Activated T-cell treated with anti-CD3 and anti-CD28 coated beads, Interleukin-2, amount 50 U/mL, for 4 hours (primary cell): Measurements from ENCODE around the gene C1QTNF5. TPM values are rescaled to one million over a fixed set of nuclear protein-coding genes. Genes with fewer than 3 reads are reported as not detected.

Source experiments
- ATAC-seq, 2 donors: fragments of 200-7000 bp; cut with Tn5 transposase; one replicate each; pipeline ENCODE4 v1.10.0; 2021
- DNase-seq: peaks from one replicate; pipeline ENCODE4 v3.0.0-alpha.2; 2020
- H3K27me3 Mint-ChIP-seq: one replicate; pipeline ENCODE4 v1.8.0; 2021; ENCODE audit warnings: low read depth, mixed read lengths
- H3K36me3 Mint-ChIP-seq: one replicate; pipeline ENCODE4 v1.8.0; 2022; ENCODE audit warnings: mixed read lengths; ENCODE audit not compliant: insufficient read depth
- H3K4me1 Mint-ChIP-seq: one replicate; pipeline ENCODE4 v1.8.0; 2021; ENCODE audit warnings: low read depth, mixed read lengths
- H3K4me3 Mint-ChIP-seq: one replicate; pipeline ENCODE4 v1.8.0; 2021; ENCODE audit warnings: mild to moderate bottlenecking, moderate library complexity, mixed read lengths
- H3K9me3 Mint-ChIP-seq: one replicate; pipeline ENCODE4 v1.8.0; 2021; ENCODE audit warnings: mixed read lengths
- total RNA-seq, 3 donors: library from RNA; stranded (reverse); gene quantifications; one replicate each; pipeline ENCODE4 v1.2.1, GENCODE V29; 2021

C1QTNF5 gene
- total RNA-seq, 3 donors from 2014 or later: not detected

- H3K4me1 Mint-ChIP-seq: peaks cover 3% of the 10 kb centered on the region
- no peaks in the 10 kb centered on the region for H3K9me3 Mint-ChIP-seq
- DNase-seq (no peak), ATAC-seq (no peak)
- peaks cover 21% of the 10 kb centered on the region for H3K27me3 Mint-ChIP-seq
- no peaks in the 10 kb centered on the region for H3K36me3 Mint-ChIP-seq
- H3K4me3 Mint-ChIP-seq: no peak overlapping the region
These were observed 14.6 kb upstream of the C1QTNF5 start for GRCh38 chr11:119355091-119355843.

- ATAC-seq (no peak), DNase-seq (no peak)
- no peaks in the 10 kb centered on the region for H3K36me3 Mint-ChIP-seq
- no peak overlapping the region for H3K4me3 Mint-ChIP-seq
- H3K27me3 Mint-ChIP-seq: peaks cover 24% of the 10 kb centered on the region
- no peaks in the 10 kb centered on the region for H3K9me3 Mint-ChIP-seq
- H3K4me1 Mint-ChIP-seq: peaks cover 7% of the 10 kb centered on the region
These were observed 12.2 kb upstream of the C1QTNF5 start for GRCh38 chr11:119352857-119353260.

GRCh38 chr11:119351232-119351631, 10.5 kb upstream of the C1QTNF5 start:
- Mint-ChIP-seq H3K36me3 (no peaks in the 10 kb centered on the region), H3K27me3 (peaks cover 26% of the 10 kb centered on the region), H3K9me3 (no peaks in the 10 kb centered on the region), H3K4me3 (no peak overlapping the region), H3K4me1 (peaks cover 6% of the 10 kb centered on the region)
- no peak for DNase-seq
- no peak for ATAC-seq

DNA sequence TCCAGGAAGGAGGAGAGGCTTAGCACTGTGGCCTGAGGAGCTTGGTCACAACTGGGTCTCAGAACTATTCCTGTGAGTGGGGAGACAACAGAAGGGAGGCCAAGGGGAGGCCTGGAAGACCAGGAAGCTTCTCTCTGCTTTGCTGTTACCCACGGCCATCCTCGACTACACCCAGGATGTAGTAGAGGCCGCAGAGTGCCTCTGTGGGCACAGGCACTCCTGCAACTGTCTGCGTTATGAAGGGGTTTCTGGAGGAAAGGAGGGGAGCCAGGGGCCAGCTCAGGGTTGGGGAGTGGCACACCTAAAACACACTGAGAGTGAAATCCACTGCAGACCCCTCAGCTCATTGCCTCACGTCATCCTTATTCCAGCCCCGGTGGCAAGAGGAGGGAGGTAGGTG, 9.6 kb upstream of the C1QTNF5 start:
- H3K27me3 Mint-ChIP-seq: peaks cover 27% of the 10 kb centered on the region
- no peaks in the 10 kb centered on the region for H3K9me3 Mint-ChIP-seq
- ATAC-seq (no peak), DNase-seq (no peak)
- no peaks in the 10 kb centered on the region for H3K36me3 Mint-ChIP-seq
- H3K4me3 Mint-ChIP-seq: no peak overlapping the region
- H3K4me1 Mint-ChIP-seq: peaks cover 6% of the 10 kb centered on the region

DNA sequence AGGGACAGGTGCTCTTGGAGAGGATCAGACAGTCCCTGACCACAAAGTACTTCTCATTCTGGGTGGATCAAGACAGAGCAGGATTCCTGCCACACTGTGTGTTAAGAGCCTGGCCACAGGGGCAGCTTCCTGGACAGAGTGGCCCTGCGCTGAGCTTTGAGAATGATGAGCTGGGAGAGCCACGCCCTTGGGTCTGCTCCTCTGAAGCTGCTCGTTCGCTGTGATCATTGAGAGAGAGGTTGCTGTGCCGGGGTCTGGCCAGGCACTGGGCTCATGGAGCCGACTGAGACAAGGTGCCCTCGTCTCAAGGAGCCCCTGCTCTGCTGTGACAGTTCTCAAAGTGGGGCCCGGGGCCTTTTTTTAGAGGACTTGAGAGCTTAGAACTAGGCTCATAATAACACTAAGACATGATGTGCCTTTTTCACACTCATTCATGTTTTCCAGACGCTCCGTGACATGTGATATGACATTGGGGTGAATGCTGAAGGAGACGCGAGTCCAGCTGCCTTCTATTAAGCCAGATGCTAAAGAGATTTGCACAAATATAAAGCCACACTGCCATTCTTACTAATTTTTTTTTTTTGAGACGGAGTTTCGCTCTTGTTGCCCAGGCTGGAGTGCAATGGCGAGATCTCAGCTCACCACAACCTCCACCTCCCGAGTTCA, 7.4 kb upstream of the C1QTNF5 start:
- no peak overlapping the region for H3K4me3 Mint-ChIP-seq
- H3K36me3 Mint-ChIP-seq: no peaks in the 10 kb centered on the region
- ATAC-seq (no peak), DNase-seq (no peak)
- H3K4me1 Mint-ChIP-seq: peaks cover 6% of the 10 kb centered on the region
- peaks cover 32% of the 10 kb centered on the region for H3K27me3 Mint-ChIP-seq
- H3K9me3 Mint-ChIP-seq: no peaks in the 10 kb centered on the region

DNA sequence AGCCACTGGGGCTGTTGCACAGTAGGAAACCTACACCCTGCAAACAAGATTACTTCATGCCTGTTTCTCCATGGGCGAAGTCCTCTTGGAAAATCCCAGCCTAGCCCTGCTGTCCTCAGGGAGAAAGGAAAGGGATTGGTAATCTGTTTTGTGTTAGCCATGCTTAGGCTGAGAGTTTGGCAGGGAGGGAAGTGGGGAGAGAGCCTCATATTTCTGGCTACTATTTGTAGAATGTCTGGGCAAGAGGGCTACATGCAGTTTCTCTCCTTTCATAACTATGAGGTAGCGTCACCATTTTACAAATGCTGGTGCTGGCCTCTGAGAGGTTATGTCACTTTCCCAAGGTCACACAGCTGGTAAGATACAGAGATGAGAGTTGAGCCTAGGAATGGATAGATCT, 6.6 kb upstream of the C1QTNF5 start:
- no peak overlapping the region for H3K4me3 Mint-ChIP-seq
- H3K36me3 Mint-ChIP-seq: no peaks in the 10 kb centered on the region
- H3K27me3 Mint-ChIP-seq: peaks cover 30% of the 10 kb centered on the region
- ATAC-seq: no peak
- H3K4me1 Mint-ChIP-seq: peaks cover 6% of the 10 kb centered on the region
- H3K9me3 Mint-ChIP-seq: no peaks in the 10 kb centered on the region
- DNase-seq: no peak

DNA sequence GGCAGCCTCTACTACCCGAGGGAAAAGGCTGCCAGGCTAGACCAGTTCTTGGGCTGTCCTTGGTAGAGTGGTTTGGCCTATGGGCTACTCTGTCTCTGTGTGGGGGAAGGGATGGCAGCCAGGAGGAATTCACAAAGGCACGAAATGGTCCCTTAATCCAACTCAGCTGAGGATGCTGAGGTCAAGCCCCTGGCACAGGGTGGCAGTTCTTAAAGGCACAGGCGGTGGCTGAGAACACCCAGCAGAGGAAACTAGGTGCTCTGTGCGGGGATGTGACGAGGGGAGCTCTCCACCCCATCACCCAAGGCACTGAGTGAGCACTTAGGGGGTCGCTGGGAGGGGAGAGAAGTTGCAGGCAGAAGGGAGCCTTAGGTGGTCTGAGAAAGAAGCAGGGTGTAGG, 5.9 kb upstream of the C1QTNF5 start, which contains the start of gene MFRP:
MFRP (minus strand) TSS at position 101 of the 400 bp plus-strand sequence. CDS start 192 bp downstream, outside the sequence.
- ATAC-seq (no peak), DNase-seq (no peak)
- Mint-ChIP-seq H3K4me1 (peaks cover 6% of the 10 kb centered on the region), H3K4me3 (no peak within 1 kb of the TSS), H3K36me3 (no peaks in the 10 kb centered on the region), H3K27me3 (peaks cover 30% of the 10 kb centered on the region), H3K9me3 (no peaks in the 10 kb centered on the region)

DNA sequence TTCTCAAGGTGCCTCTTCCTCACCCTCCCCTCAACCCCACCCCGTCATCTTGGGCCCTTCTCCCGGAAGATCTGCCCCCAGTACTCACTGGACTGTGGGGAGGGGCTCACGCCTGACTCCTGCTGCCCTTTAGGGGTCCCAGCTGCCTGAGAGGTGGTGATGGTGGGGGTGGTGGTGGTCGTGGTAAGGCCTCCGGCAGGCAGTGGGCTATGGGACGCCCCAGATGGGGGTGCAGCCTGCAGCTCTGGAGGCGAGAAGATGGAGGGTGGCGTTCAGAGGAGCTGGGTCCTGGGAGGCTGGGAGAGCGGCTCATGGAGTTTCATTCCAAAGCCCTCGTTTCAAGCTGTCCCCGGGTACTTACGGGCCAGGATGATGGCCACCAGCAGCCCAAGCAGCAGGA, 5.0 kb upstream of the C1QTNF5 start:
- no peak for ATAC-seq

DNA sequence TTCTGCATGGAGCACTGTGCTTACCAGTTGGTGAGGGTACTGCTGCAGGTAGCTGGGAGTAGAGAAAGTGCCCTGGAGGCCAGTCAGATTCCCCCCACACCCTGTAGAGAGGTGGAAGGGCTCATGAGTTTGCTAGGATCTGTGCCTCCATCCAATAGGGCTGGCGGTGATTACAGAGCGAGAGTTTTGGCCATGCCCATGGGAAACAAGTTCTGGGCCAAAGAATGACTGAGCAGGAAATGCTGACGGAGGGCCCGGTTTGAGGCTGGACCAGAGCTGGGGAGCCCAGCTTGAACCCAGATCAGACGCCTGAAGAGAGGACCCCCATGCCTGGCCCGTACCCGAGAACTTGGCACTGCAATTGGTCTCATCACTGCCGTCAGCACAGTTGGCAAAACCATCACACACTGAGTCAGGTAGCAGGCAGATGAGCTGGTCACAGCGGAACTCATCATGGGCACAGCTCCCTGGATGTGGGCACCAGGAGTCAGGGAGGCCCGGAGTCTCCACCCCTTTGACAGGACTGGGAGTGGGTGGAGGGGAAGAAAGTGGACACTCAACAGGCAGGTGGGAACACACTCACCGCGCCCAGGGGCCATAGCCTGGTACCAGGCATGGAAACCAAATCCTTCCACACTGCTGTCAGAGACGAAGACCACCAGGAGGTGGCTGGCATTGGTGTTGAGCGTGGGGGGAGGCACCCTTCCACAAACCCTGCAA, 3.8 kb upstream of the C1QTNF5 start:
- DNase-seq (no peak), ATAC-seq (no peak)
- Mint-ChIP-seq H3K9me3 (no peaks in the 10 kb centered on the region), H3K27me3 (peaks cover 35% of the 10 kb centered on the region), H3K4me1 (peaks cover 8% of the 10 kb centered on the region), H3K36me3 (no peaks in the 10 kb centered on the region), H3K4me3 (no peak overlapping the region)

More for the DNA sequence above, 5.0 kb upstream of the C1QTNF5 start:
- peaks cover 13% of the 10 kb centered on the region for H3K4me1 Mint-ChIP-seq
- no peaks in the 10 kb centered on the region for H3K36me3 Mint-ChIP-seq
- no peaks in the 10 kb centered on the region for H3K9me3 Mint-ChIP-seq
- DNase-seq: no peak
- H3K27me3 Mint-ChIP-seq: peaks cover 34% of the 10 kb centered on the region
- H3K4me3 Mint-ChIP-seq: no peak overlapping the region

DNA sequence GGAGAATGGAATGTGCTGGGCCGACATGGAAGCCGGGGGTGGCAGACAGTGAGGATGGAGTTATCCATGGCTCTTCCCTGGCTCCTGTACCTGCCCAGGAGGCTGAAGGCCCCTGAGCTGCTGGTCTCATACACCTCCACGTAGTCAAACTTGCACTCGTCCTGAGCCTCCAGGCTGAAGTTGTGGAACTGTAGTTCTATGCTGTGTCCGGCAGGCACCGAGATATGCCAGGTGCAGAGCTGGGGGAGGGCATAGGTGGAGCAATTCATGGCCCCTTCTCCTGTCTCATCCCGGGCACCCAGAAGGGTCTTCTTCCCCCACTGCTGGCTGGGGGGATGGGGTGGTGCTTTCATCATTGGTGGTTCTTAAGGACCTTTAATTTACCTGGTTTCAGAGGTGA, 3.0 kb upstream of the C1QTNF5 start:
- Mint-ChIP-seq H3K36me3 (no peaks in the 10 kb centered on the region), H3K4me1 (peaks cover 15% of the 10 kb centered on the region), H3K4me3 (no peak overlapping the region), H3K9me3 (no peaks in the 10 kb centered on the region), H3K27me3 (peaks cover 42% of the 10 kb centered on the region)
- ATAC-seq: no peak
- DNase-seq: no peak

DNA sequence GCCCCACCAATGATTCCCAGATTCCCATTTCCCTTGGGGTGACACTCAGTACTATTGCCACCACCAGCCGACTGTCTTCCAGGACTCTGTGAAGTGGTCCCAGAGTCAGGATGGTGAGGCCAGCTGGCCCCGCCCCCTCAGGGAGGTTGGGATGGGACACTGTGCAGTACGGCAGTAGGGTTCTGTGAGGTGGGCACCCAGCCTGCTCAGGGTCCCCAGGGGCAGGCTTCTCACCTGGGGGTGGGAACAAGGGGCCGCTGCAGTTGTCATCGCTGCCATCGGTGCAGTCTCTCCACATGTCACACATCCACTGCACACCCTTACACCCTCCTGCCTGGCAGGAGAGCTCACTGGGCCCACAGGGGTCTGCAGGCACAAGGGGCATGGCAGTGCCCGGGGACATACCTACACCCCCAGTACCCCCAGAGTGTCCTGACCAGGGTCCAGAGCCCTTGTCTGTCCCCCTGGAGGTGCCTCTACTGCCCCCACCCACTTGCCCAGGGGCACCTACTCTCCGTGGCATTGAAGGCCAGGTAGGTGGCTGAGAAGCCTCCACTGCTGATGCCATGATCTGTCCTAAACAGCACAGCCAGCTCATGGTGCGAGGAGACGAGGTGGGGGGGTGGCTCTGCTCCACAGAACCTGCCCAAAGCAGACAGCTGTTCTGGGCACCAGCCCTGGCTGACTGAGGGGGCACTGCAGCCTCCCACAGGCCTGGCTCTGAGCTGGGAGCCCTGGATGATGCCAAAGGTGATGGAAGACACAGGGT, 1.9 kb upstream of the C1QTNF5 start:
- Mint-ChIP-seq H3K9me3 (no peaks in the 10 kb centered on the region), H3K36me3 (no peaks in the 10 kb centered on the region), H3K27me3 (peaks cover 41% of the 10 kb centered on the region), H3K4me1 (peaks cover 20% of the 10 kb centered on the region), H3K4me3 (no peak overlapping the region)
- ATAC-seq: no peak
- no peak for DNase-seq

GRCh38 chr11:119342023-119342300, 1.3 kb upstream of the C1QTNF5 start:
- H3K9me3 Mint-ChIP-seq: no peaks in the 10 kb centered on the region
- no peaks in the 10 kb centered on the region for H3K36me3 Mint-ChIP-seq
- H3K4me3 Mint-ChIP-seq: no peak overlapping the region
- DNase-seq (no peak), ATAC-seq (no peak)
- H3K4me1 Mint-ChIP-seq: peaks cover 23% of the 10 kb centered on the region
- H3K27me3 Mint-ChIP-seq: peaks cover 41% of the 10 kb centered on the region

GRCh38 chr11:119341222-119342022, 739 bp upstream of the C1QTNF5 start:
- Mint-ChIP-seq H3K4me3 (no peak overlapping the region), H3K9me3 (no peaks in the 10 kb centered on the region), H3K4me1 (peaks cover 24% of the 10 kb centered on the region), H3K36me3 (no peaks in the 10 kb centered on the region), H3K27me3 (peaks cover 37% of the 10 kb centered on the region)
- DNase-seq: no peak
- ATAC-seq: no peak
